K562 (cell line): ENCODE data around the gene FAM180B. TPM values are rescaled to one million over a fixed set of nuclear protein-coding genes. Genes with fewer than 3 reads are reported as not detected.

Source experiments
- ARNT ChIP-seq, 2 experiments: fragments of 450-650 bp; IDR thresholded peaks; 2 replicates each; pipeline ENCODE4 v1.6.1; 2016; ENCODE audit warnings: mild to moderate bottlenecking in 1 of 2
- ASH1L ChIP-seq: fragments of 450-650 bp; IDR thresholded peaks from 2 replicates; pipeline ENCODE4 v1.6.1; 2018; ENCODE audit warnings: borderline replicate concordance, mild to moderate bottlenecking, low read depth; ENCODE audit not compliant: partially characterized antibody
- CBX1 ChIP-seq: sonication (generic); IDR thresholded peaks from 2 replicates; pipeline ENCODE4 v1.6.1; 2016; ENCODE audit warnings: antibody characterized with exemption, low read depth, mild to moderate bottlenecking
- CEBPG ChIP-seq, 3 experiments: fragments of 200-800 bp in 1 of 3; sonication (Bioruptor generic) in 1 of 3; sonication (generic) in 1 of 3; formaldehyde crosslinking in 1 of 3; IDR thresholded peaks in 2 of 3; conservative IDR thresholded peaks in 1 of 3; 2 replicates each; pipeline versions ENCODE4 v1.6.1 to v1.8.0; 2016 to 2022; ENCODE audit warnings: missing compliant biosample characterization in 2 of 3, missing genetic modification characterization in 2 of 3, mild to moderate bottlenecking in 1 of 3, missing genetic modification reagents in 1 of 3
- CHAMP1 ChIP-seq: fragments of 450-650 bp; IDR thresholded peaks from 2 replicates; pipeline ENCODE4 v1.6.1; 2016; ENCODE audit warnings: mild to moderate bottlenecking
- CSDE1 ChIP-seq, 2 experiments: fragments of 450-650 bp; IDR thresholded peaks; 2 replicates each; pipeline ENCODE4 v1.6.1; 2016; ENCODE audit warnings: mild to moderate bottlenecking in 1 of 2
- HNRNPL ChIP-seq: fragments of 200-400 bp; formaldehyde crosslinking; IDR thresholded peaks from 2 replicates; pipeline ENCODE4 v1.6.1; 2017; ENCODE audit warnings: low read depth, mild to moderate bottlenecking, low read length
- KDM4B ChIP-seq, 2 experiments: fragments of 450-650 bp in 1 of 2; sonication (generic) in 1 of 2; IDR thresholded peaks; 2 replicates each; pipeline ENCODE4 v1.6.1; 2016 to 2017; ENCODE audit warnings: borderline replicate concordance in 2 of 2, antibody characterized with exemption in 1 of 2, low read depth in 1 of 2, mild to moderate bottlenecking in 1 of 2
- MEF2A ChIP-seq: IDR thresholded peaks from 2 replicates; pipeline ENCODE4 v1.6.1; 2011; ENCODE audit warnings: low read depth, mild to moderate bottlenecking, low read length, moderate library complexity; ENCODE audit not compliant: control insufficient read depth
- NR2C1 ChIP-seq, 2 experiments: fragments of 450-650 bp; IDR thresholded peaks; 2 replicates each; pipeline ENCODE4 v1.6.1; 2017; ENCODE audit warnings: mild to moderate bottlenecking in 2 of 2, antibody characterized with exemption in 1 of 2, inconsistent platforms in 1 of 2, missing compliant biosample characterization in 1 of 2, missing genetic modification characterization in 1 of 2
- RBM34 ChIP-seq: fragments of 200-400 bp; formaldehyde crosslinking; IDR thresholded peaks from 2 replicates; pipeline ENCODE4 v1.6.1; 2018; ENCODE audit warnings: low read length, borderline replicate concordance; ENCODE audit not compliant: insufficient read depth
- RNF2 ChIP-seq: sonication (generic); IDR thresholded peaks from 2 replicates; pipeline ENCODE4 v1.6.1; 2016
- SRSF1 ChIP-seq: fragments of 200-400 bp; formaldehyde crosslinking; IDR thresholded peaks from 2 replicates; pipeline ENCODE4 v1.6.1; 2017; ENCODE audit warnings: mild to moderate bottlenecking, low read depth, low read length, moderate library complexity
- THAP12 ChIP-seq: fragments of 250-450 bp; sonication (Bioruptor Pico); IDR thresholded peaks from 2 replicates; pipeline ENCODE4 v1.9.0; 2021; ENCODE audit warnings: mild to moderate bottlenecking, inconsistent platforms
- YBX1 ChIP-seq: fragments of 450-650 bp; IDR thresholded peaks from 2 replicates; pipeline ENCODE4 v1.7.1; 2016; ENCODE audit warnings: mild to moderate bottlenecking
- ZBTB2 ChIP-seq: fragments of 450-650 bp; IDR thresholded peaks from 2 replicates; pipeline ENCODE4 v1.6.1; 2016; ENCODE audit warnings: antibody characterized with exemption
- ZNF24 ChIP-seq: fragments of 450-650 bp; IDR thresholded peaks from 2 replicates; pipeline ENCODE4 v1.6.1; 2016
- ZNF263 ChIP-seq: sonication (generic); formaldehyde crosslinking; IDR thresholded peaks from 2 replicates; pipeline ENCODE4 v1.8.0; 2022; ENCODE audit warnings: mild to moderate bottlenecking, missing genetic modification reagents, borderline replicate concordance
- ZNF3 ChIP-seq: fragments of 250-450 bp; sonication (Bioruptor Pico); IDR thresholded peaks from 2 replicates; pipeline ENCODE4 v1.5.0; 2021; ENCODE audit warnings: mild to moderate bottlenecking, moderate library complexity
- ZNF699 ChIP-seq: fragments of 250-450 bp; sonication (Bioruptor Pico); IDR thresholded peaks from 2 replicates; pipeline ENCODE4 v1.8.0; 2021; ENCODE audit warnings: mild to moderate bottlenecking, moderate library complexity; ENCODE audit not compliant: insufficient replicate concordance
- polyA plus RNA-seq, 8 experiments: library from polyadenylated mRNA; depleted of rRNA in 4 of 8; stranded (reverse) in 5 of 8; unstranded in 3 of 8; fragments of >200 nt; fragmentation: Nextera tagmentation in 2 of 8; fragmentation: Illumina TruSeq in 1 of 8; extraction: Ambion mirVana in 2 of 8; extraction: Trizol in 1 of 8; gene quantifications; 2 replicates each; pipeline versions ENCODE4 v1.2.1 to v1.2.3, GENCODE V29; 2011 to 2014; ENCODE audit warnings: inconsistent platforms in 1 of 8, missing spikeins in 1 of 8
- total RNA-seq, 7 experiments: library from RNA; depleted of rRNA in 6 of 7; stranded (reverse); fragments of >200 nt in 6 of 7; fragmentation: Illumina TruSeq in 2 of 7; extraction: Trizol in 2 of 7; gene quantifications; 2 replicates each; pipeline versions ENCODE4 v1.2.1 to v1.2.3, GENCODE V29; 2011 to 2021; ENCODE audit warnings: low replicate concordance in 1 of 7

FAM180B gene
- total and polyA plus RNA-seq, 9 of the 15 experiments (the other 6 are each of a cell fraction or from before 2014, with no cell fraction given) = 0.05 to 0.14 TPM; not detected in 7

GRCh38 chr11:47552566-47553405 lies 33.7 kb upstream of the FAM180B start, which contains the start of gene CELF1 (continued):
- TF ChIP-seq HNRNPL = 0 out of 2 replicates have a peak, but pooled peaks have one; percentile 38
- TF ChIP-seq RNF2 = 0 out of 2 replicates have a peak, but pooled peaks have one; percentile 22
- TF ChIP-seq SRSF1 = no peak
- no peak; the same call in 1 of the 2 replicates for TF ChIP-seq ZNF263
- no peak for TF ChIP-seq NR2C1 (IDR thresholded peaks at IDR 0.05)
- TF ChIP-seq NR2C1 (tag; IDR thresholded peaks at IDR 0.05) = no peak
- TF ChIP-seq CHAMP1 = no peak
- TF ChIP-seq ZNF3 (CRISPR knock-in tag) = no peak
- TF ChIP-seq ARNT (IDR thresholded peaks at IDR 0.05) = no peak
- TF ChIP-seq THAP12 (CRISPR knock-in tag) = no peak
- peak; percentile 34; the same call in 1 of the 2 replicates for TF ChIP-seq ZBTB2
- no peak for TF ChIP-seq YBX1
- no peak for TF ChIP-seq MEF2A
- TF ChIP-seq KDM4B (IDR thresholded peaks at IDR 0.05; ENCODE audit: borderline replicate concordance in 2 of 2, low read depth in 1 of 2) = peak in 1 of 2 experiments; percentile 98; a peak in 2 of 4 replicates
- no peak; the same call in 1 of the 2 replicates for TF ChIP-seq ZNF24
- no peak for TF ChIP-seq ZNF699 (CRISPR knock-in tag)
- TF ChIP-seq CSDE1 (IDR thresholded peaks at IDR 0.05) = no peak
- TF ChIP-seq CEBPG (CRISPR knock-in tag; IDR thresholded peaks at IDR 0.05) = no peak; the same call in 1 of the 2 replicates
- no peak for TF ChIP-seq CEBPG (tag; conservative IDR thresholded peaks at IDR 0.05 in 1 of 2, IDR thresholded peaks at IDR 0.05 in 1 of 2)
- 0 out of 2 replicates have a peak, but pooled peaks have one; percentile 50 for TF ChIP-seq RBM34
- TF ChIP-seq CBX1 = peak; percentile 73; the same call in 1 of the 2 replicates
- no peak for TF ChIP-seq ASH1L
